Measurements from ENCODE around the gene LGR4. TPM values are rescaled to one million over a fixed set of nuclear protein-coding genes. Genes with fewer than 3 reads are reported as not detected.

The LGR4 gene
- total and polyA plus RNA-seq, 10 of the 15 experiments (the other 5 are each of a cell fraction or from before 2014, with no cell fraction given): under 0.01 to 0.64 (median 0.04) TPM; not detected in 5

GRCh38 chr11:27388869-27389268, 83.7 kb downstream of the LGR4 start:
- Histone ChIP-seq H3K4me1 (ENCODE audit: control insufficient read depth, insufficient read depth, low read length) (no peaks in the 10 kb centered on the region), H3K36me3 (ENCODE audit: control insufficient read depth in 2 of 2, insufficient read depth in 2 of 2, low read length in 1 of 2) (no peaks in the 10 kb centered on the region), H3K9me3 (replicated peaks; ENCODE audit: control insufficient read depth, insufficient read depth, low read length) (no peaks in the 10 kb centered on the region), H3K79me2 (ENCODE audit: control insufficient read depth, insufficient read depth, low read length) (no peaks in the 10 kb centered on the region), H3K27me3 (replicated peaks in 1 of 2; ENCODE audit: control insufficient read depth in 2 of 2, insufficient read depth in 2 of 2, low read length in 1 of 2) (no peaks in the 10 kb centered on the region), H3K9ac (ENCODE audit: control insufficient read depth, insufficient read depth, low read length) (no peak overlapping the region), H3K27ac (ENCODE audit: control insufficient read depth, insufficient read depth) (no peak overlapping the region), H3K4me2 (ENCODE audit: control insufficient read depth, insufficient read depth) (no peak overlapping the region), H2AFZ (ENCODE audit: control insufficient read depth, low read depth, low read length) (no peak overlapping the region), H3K4me3 (no peak overlapping the region), H4K20me1 (ENCODE audit: control insufficient read depth, insufficient read depth) (no peaks in the 10 kb centered on the region)
- intact Hi-C loops (cut with micrococcal nuclease; ENCODE audit: unreplicated experiment): no loop called here
- no peak for FAIRE-seq
- ATAC-seq: peak; percentile 62
- POLR2A ChIA-PET: no interaction called here
- SMC1A ChIA-PET (ENCODE audit: uncharacterized antibody, unreplicated experiment): no interaction called here
- RAD21 ChIA-PET (ENCODE audit: unreplicated experiment): no interaction called here
- peak; percentile 24; the same call in 1 of the 2 replicates for TF ChIP-seq MTA2 (IDR thresholded peaks at IDR 0.05; ENCODE audit: low read depth)
- no peak for TF ChIP-seq SKIL (IDR thresholded peaks at IDR 0.05; ENCODE audit: low read depth, poor library complexity, severe bottlenecking)
- WGBS (ENCODE audit: insufficient coverage, insufficient replicate concordance, low lambda C conversion rate, missing lambda C conversion rate): 27% methylated on average over 1 of the region's 1 CpG
- in situ Hi-C loops (cut with MboI): no loop called here
- CTCF ChIA-PET: no interaction called here
- no peak for DNase-seq (ENCODE audit: low read depth, low spot score)
- no TSS peak for BruUV-seq (replicated peaks)

- intact Hi-C loops (cut with micrococcal nuclease; ENCODE audit: unreplicated experiment) (no loop called here), in situ Hi-C loops (cut with MboI) (no loop called here)
- Histone ChIP-seq H3K4me2 (ENCODE audit: control insufficient read depth, insufficient read depth) (no peak overlapping the region), H3K27ac (ENCODE audit: control insufficient read depth, insufficient read depth) (no peak overlapping the region), H3K9ac (ENCODE audit: control insufficient read depth, insufficient read depth, low read length) (no peak overlapping the region), H4K20me1 (ENCODE audit: control insufficient read depth, insufficient read depth) (no peaks in the 10 kb centered on the region), H3K4me3 (no peak overlapping the region), H3K36me3 (ENCODE audit: control insufficient read depth in 2 of 2, insufficient read depth in 2 of 2, low read length in 1 of 2) (no peaks in the 10 kb centered on the region), H2AFZ (ENCODE audit: control insufficient read depth, low read depth, low read length) (no peak overlapping the region), H3K4me1 (ENCODE audit: control insufficient read depth, insufficient read depth, low read length) (no peaks in the 10 kb centered on the region), H3K79me2 (ENCODE audit: control insufficient read depth, insufficient read depth, low read length) (no peaks in the 10 kb centered on the region), H3K27me3 (replicated peaks in 1 of 2; ENCODE audit: control insufficient read depth in 2 of 2, insufficient read depth in 2 of 2, low read length in 1 of 2) (no peaks in the 10 kb centered on the region), H3K9me3 (replicated peaks; ENCODE audit: control insufficient read depth, insufficient read depth, low read length) (no peaks in the 10 kb centered on the region)
- WGBS (ENCODE audit: insufficient coverage, insufficient replicate concordance, low lambda C conversion rate, missing lambda C conversion rate): 0% methylated on average over 2 of the region's 2 CpGs
- ChIA-PET POLR2A (no interaction called here), RAD21 (ENCODE audit: unreplicated experiment) (no interaction called here), SMC1A (ENCODE audit: uncharacterized antibody, unreplicated experiment) (no interaction called here), CTCF (no interaction called here)
- ATAC-seq (peak; percentile 70), DNase-seq (ENCODE audit: low read depth, low spot score) (no peak), FAIRE-seq (no peak)
- no TSS peak for BruUV-seq (replicated peaks)
- no peak for TF ChIP-seq POLR2AphosphoS5 (IDR thresholded peaks at IDR 0.05; ENCODE audit: low read length)
- no peak for TF ChIP-seq MTA2 (IDR thresholded peaks at IDR 0.05; ENCODE audit: low read depth)
- TF ChIP-seq DPF2 (IDR thresholded peaks at IDR 0.05): no peak
- TF ChIP-seq IRF4 (IDR thresholded peaks at IDR 0.05; ENCODE audit: low read depth, low read length): no peak
- no peak for TF ChIP-seq NR2F1 (conservative IDR thresholded peaks at IDR 0.05)
- TF ChIP-seq NFIC (IDR thresholded peaks at IDR 0.05; ENCODE audit: low read depth, low read length): no peak
- TF ChIP-seq WRNIP1 (IDR thresholded peaks at IDR 0.05; ENCODE audit: borderline replicate concordance, low read depth, low read length): no peak
- TF ChIP-seq SIX5 (IDR thresholded peaks at IDR 0.05; ENCODE audit: low read depth, low read length, severe bottlenecking): no peak
- TF ChIP-seq IKZF1 (conservative IDR thresholded peaks at IDR 0.05): no peak
- TF ChIP-seq MXI1 (IDR thresholded peaks at IDR 0.05; ENCODE audit: low read depth, low read length): no peak
- no peak for TF ChIP-seq ZNF274 (IDR thresholded peaks at IDR 0.05; ENCODE audit: insufficient read depth, insufficient read length)
- TF ChIP-seq MTA3 (IDR thresholded peaks at IDR 0.05; ENCODE audit: borderline replicate concordance, low read length): no peak
- TF ChIP-seq MYC (IDR thresholded peaks at IDR 0.05; ENCODE audit: insufficient read depth, insufficient read length, insufficient replicate concordance, low read length, severe bottlenecking): no peak
- TF ChIP-seq TCF3 (IDR thresholded peaks at IDR 0.05; ENCODE audit: borderline replicate concordance, insufficient read depth, low read depth, low read length): no peak
- TF ChIP-seq RAD21 (IDR thresholded peaks at IDR 0.05; ENCODE audit: insufficient read depth, low read depth, low read length): no peak
- no peak for TF ChIP-seq BACH1 (IDR thresholded peaks at IDR 0.05; ENCODE audit: borderline replicate concordance)
Observed at GRCh38 chr11:27388001-27388400, 84.6 kb downstream of the LGR4 start.

Data from GM12878 (cell line).